ENCODE data around the gene AADACL2. TPM values are rescaled to one million over a fixed set of nuclear protein-coding genes. Genes with fewer than 3 reads are reported as not detected.
A peak's percentile ranks its signal among the peaks of the same experiment; 100 is the strongest.
"Not testable (repeated sequence)": the region's sequence is repeated elsewhere in the genome, so short reads cannot be mapped to it uniquely, and the experiment has no call there.

The AADACL2 gene
- total RNA-seq, 1 experiment from 2014 or later: not detected

DNA sequence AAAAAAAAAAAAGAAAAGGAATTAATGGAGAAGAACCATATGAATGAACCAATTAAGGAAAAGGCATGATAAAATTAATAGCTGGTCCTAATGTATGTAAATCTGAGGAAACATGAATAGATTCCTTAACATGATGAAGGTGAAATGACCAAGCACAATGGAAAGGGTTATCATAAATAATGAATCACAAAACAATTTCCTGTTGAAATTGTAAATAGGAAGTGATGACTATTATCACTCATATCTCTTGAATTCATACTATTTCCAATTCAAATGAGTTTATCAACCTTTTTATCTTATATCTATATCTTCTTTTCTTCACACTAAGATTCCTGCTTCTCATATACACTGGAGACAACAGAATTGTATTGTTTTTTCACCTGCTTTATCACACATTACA, 32.0 kb downstream of the AADACL2 start:
- peak; percentile 43 for DNase-seq (ENCODE audit: low spot score)

DNA sequence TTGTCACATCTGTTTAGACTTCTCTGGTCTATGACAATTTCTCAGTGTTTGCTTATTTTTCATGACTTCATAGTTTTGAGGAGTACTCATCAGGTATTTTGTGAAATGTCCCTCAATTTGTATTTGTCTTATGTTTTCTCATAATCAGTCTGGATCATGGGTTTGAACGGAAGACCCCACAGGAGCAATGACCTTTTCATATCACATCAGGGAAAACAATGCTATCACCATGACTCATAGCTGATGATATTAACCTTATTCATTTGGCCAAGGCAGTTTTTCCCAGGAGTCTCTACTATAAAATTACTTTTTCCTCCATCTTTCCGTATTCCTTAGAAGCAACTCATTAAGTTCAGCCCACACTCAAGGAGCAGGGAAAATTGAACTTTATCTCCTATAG, 32.7 kb downstream of the AADACL2 start:
- DNase-seq (ENCODE audit: low spot score): peak; percentile 91

GRCh38 chr3:151768393-151768930, 34.7 kb downstream of the AADACL2 start:
- peak; percentile 50 for DNase-seq (ENCODE audit: low spot score)

GRCh38 chr3:151769175-151769574, 35.4 kb downstream of the AADACL2 start:
- no peak for DNase-seq (ENCODE audit: low spot score)

DNA sequence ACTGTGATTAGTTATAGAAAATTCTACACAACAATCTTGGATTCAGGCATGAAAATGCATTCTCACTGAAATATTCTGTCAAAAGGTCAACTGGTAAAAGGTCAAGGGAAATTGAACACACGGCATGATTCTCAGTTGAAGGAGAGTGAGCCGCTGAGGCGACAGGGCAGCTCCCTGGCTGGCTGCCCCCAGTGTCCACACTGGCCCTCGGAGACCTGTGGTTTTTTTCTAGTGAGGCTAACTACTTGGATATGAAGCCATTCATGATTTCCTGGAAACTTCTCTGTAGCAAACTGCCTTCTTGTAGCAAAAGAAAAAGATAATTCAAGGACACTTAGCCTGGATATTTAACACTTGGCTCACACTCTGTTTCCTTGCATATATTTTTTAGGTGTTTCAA, 37.2 kb downstream of the AADACL2 start:
- peak; percentile 54 for DNase-seq (ENCODE audit: low spot score)

DNA sequence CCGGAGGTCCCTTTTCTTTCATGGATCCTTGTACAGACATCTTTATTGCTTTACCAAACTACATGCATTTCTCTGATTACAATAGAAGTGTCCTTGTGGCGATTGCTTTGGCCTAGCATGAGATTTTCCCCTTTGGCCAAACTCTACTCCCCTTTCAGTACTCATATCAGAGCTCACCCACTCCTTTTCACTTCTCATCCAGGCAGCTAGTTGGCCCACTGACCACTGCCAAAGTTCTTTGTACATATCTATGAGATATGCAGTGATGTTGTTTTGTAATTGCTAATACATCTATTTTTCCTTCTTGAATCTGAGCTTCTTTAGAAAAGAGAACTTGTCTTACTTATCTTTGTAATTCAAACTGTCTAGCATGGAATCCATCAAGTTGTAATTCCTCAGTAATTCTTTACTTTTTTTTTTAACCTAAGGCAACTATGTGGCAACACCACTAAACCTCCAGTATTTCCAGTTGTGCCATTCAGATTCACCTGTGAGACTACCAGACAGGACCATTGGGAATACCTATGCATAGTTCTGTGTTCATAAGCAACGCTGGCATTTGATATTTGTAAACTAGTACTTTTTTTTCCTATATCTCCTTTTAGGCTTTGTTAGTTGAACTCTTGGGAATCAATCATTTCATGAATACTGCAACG, 39.2 kb downstream of the AADACL2 start:
- DNase-seq (ENCODE audit: low spot score): no peak

DNA sequence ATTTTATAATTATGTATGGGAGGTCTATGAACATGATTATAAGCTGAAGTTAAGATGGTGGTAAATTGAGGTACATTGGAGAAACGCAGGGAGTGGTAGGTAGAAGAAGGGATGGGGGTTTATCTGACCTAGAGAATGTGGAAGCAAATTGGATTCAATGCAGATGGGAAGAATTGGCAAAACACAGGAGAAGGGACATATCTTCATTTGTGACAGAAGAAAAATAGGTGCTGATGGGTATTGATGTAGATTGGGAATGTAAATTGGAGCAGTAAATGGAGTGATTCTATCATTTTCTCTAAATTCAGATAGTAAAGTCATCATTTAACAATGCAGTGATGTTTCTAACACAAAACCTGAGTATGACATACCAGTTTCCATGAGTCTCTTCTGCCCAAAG, 40.5 kb downstream of the AADACL2 start:
- DNase-seq (ENCODE audit: low spot score): no peak

GRCh38 chr3:151774910-151775309, 41.2 kb downstream of the AADACL2 start:
- no peak for DNase-seq (ENCODE audit: low spot score)

DNA sequence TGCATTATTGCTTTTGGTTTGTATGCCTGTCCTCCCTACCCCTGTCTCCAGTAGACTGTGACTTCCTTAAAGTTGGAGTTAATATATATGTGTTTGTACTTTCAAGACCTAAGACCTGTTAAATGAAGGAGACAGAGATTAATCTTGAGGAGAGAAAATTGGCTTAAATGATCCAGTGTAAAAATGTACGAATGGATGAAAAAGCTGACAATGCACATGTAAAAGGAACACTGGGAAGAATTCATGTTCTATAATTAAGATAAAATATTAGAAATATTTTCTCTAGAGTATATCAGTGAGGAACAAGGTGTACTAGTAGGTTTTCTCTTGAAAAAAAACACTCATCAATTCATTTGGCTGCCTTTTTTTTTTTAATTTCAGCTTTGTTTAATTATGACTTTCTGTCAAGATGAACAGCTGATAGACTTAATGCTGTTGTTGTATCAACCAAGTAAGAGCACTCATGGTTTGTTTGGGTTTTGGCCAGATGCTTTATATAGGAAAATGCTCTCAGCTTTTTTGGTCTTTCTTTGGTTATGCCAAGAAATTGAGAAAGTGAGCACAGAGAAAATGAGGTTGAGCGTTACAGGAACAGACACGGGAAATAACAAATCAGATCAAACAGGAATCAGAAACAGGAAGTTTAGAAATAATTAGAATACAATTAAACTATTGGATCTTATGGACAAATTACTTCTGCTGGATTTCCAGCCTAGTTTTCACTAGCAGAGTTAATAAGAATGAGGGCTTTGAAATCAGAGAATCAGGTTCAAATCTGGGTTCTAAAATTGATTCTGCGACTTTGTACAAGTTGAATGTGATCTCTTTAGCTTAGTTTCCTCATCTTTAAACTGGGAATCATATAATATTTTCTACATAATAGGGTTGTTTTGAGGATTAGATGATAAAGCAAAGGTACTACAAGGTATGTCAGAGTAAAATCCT, 41.9 kb downstream of the AADACL2 start:
- DNase-seq (ENCODE audit: low spot score): no peak

DNA sequence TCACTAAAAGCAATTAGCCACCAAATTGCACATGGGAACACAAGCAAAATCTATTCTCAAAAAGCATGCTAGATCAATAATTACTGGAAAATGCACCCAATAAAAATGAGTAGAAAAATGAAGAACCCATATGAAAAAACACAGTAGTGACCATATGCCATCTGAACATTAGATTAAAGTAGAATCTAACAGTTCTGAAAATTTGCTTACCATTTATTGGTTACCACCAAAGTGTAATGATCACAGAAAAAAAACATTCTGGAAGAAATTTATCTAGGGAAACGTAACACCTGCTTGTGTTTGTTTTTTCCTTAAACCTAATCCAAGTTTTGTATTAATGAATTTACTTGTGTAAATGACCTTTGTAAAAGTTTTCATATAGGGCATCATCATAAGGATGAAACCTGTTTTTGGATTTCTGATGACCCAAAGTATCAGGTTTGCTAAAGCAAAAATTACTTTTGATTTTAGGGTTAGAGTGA, 42.6 kb downstream of the AADACL2 start:
- DNase-seq (ENCODE audit: low spot score): no peak

GRCh38 chr3:151777880-151778279, 44.2 kb downstream of the AADACL2 start:
- no peak for DNase-seq (ENCODE audit: low spot score)

GRCh38 chr3:151787626-151788025, 53.9 kb downstream of the AADACL2 start:
- DNase-seq (ENCODE audit: low spot score): no peak

- DNase-seq (ENCODE audit: low spot score): no peak
Measured at GRCh38 chr3:151788401-151788800, 54.7 kb downstream of the AADACL2 start.

- no peak for DNase-seq (ENCODE audit: low spot score)
Measured at GRCh38 chr3:151789853-151790463, 56.2 kb downstream of the AADACL2 start.

- DNase-seq (ENCODE audit: low spot score): not testable (repeated sequence)
Measured at GRCh38 chr3:151790763-151791162, 57.0 kb downstream of the AADACL2 start.

- DNase-seq (ENCODE audit: low spot score): no peak
Measured at GRCh38 chr3:151792411-151792810, 58.7 kb downstream of the AADACL2 start.

DNA sequence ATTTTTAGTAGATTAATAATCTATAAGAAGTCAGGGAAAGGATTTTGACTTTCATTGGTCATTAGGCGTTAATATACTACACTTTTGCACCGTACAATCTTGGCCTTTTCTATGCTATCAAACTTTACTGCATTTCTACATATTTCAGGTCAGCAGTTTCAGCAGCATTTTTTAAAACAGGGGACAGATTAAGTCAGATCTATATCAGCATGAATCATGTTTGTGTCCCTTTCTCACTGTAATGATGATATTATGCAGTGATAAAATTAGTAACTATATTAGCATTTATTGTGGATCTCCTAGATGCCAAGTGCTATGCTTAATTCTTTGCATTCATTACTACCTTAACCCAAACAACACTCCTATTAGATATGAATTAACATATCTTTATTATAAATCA, 59.9 kb downstream of the AADACL2 start:
- no peak for DNase-seq (ENCODE audit: low spot score)

- DNase-seq (ENCODE audit: low spot score): no peak
Measured at GRCh38 chr3:151794080-151794479, 60.4 kb downstream of the AADACL2 start.

GRCh38 chr3:151795276-151795675, 61.5 kb downstream of the AADACL2 start:
- peak; percentile 91 for DNase-seq (ENCODE audit: low spot score)

GRCh38 chr3:151796105-151796680, 62.5 kb downstream of the AADACL2 start:
- DNase-seq (ENCODE audit: low spot score): no peak

DNA sequence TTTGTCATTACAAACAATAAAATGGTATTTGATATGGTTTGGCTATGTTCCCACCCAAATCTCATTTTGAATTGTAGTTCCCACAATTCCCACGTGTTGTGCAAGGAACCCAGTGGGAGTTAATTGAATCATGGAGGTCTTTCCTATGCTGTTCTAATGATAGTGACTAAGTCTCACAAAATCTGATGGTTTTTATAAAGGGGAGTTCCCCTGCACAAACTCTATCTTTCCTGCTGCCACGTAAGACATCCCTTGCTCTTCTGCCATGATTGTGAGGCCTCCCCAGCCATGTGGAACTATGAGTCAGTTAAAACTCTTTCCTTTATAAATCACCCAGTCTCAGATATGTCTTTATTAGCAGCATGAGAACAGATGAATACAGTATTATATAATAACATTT, 64.7 kb downstream of the AADACL2 start:
- peak; percentile 75 for DNase-seq (ENCODE audit: low spot score)

DNA sequence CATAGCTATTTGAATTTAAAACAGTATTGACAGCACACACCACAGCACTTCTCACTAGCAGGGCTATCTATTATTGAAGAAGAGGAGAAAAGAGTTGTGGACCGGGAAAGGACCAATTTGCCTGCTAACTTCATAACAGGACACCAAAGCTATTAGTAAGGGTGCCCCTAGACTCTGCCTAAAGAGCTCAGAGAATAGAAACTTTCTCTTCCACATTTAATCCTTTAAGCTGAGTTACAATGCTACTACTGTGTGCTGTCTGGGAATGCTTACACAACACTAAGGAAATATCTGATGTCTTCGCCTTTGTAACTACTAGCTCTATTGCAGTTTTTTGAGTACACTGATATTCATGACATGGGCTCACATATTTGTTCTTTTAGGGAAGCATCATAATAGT, 66.7 kb downstream of the AADACL2 start:
- no peak for DNase-seq (ENCODE audit: low spot score)

Data from A172 (cell line).